Stimulated activated CD8-positive, alpha-beta memory T cell treated with anti-CD3 and anti-CD28 coated beads, Interleukin-7, amount 100 ng/mL, for 4 hours (primary cell): Measurements from ENCODE around the gene EFNA3.

Experiments
- DNase-seq, 2 donors: peaks; one replicate each; pipeline ENCODE4 v3.0.0-alpha.2; 2020; ENCODE audit warnings: low read depth in 2 of 2

The EFNA3 gene

GRCh38 chr1:155083865-155084721 is 5.5 kb downstream of the EFNA3 start:
- no peak for DNase-seq

- DNase-seq: peak; percentile 82 to 87
Observed at GRCh38 chr1:155084722-155085503, 6.3 kb downstream of the EFNA3 start.

- DNase-seq: peak; percentile 77 to 78
Observed at GRCh38 chr1:155085504-155086127, 7.0 kb downstream of the EFNA3 start.

GRCh38 chr1:155086128-155086741 is 7.6 kb downstream of the EFNA3 start:
- peak; percentile 49 to 67 for DNase-seq

- DNase-seq: no peak
Observed at GRCh38 chr1:155086856-155087535, 8.4 kb downstream of the EFNA3 start.

- DNase-seq: peak; percentile 62 to 65
Observed at GRCh38 chr1:155091071-155092051, 12.7 kb downstream of the EFNA3 start.

- no peak for DNase-seq
Observed at GRCh38 chr1:155092131-155092530, 13.5 kb downstream of the EFNA3 start.

- no peak for DNase-seq
Observed at GRCh38 chr1:155092641-155093040, 14.0 kb downstream of the EFNA3 start.

- DNase-seq: no peak
Observed at GRCh38 chr1:155093911-155094621, 15.4 kb downstream of the EFNA3 start.

GRCh38 chr1:155094622-155094948 is 15.9 kb downstream of the EFNA3 start:
- no peak for DNase-seq

GRCh38 chr1:155099331-155099730 is 20.7 kb downstream of the EFNA3 start:
- no peak for DNase-seq

- no peak for DNase-seq
Observed at GRCh38 chr1:155103325-155103724, 24.7 kb downstream of the EFNA3 start.

- DNase-seq: no peak
Observed at GRCh38 chr1:155104605-155105534, 26.2 kb downstream of the EFNA3 start.

GRCh38 chr1:155105604-155106011 is 27.0 kb downstream of the EFNA3 start:
- no peak for DNase-seq

GRCh38 chr1:155106862-155107261 is 28.2 kb downstream of the EFNA3 start:
- DNase-seq: no peak

GRCh38 chr1:155107309-155108264 is 28.9 kb downstream of the EFNA3 start:
- no peak for DNase-seq

GRCh38 chr1:155108296-155108695 is 29.7 kb downstream of the EFNA3 start:
- no peak for DNase-seq
